AG04450 (cell line): ENCODE data around the gene RFESD. TPM values are rescaled to one million over a fixed set of nuclear protein-coding genes. Genes with fewer than 3 reads are reported as not detected.
"Not testable (repeated sequence)": the region's sequence is repeated elsewhere in the genome, so short reads cannot be mapped to it uniquely, and the experiment has no call there.

ENCODE experiments used
- CTCF ChIA-PET: fragments of 300-600, 350-600 bp; formaldehyde crosslinking; extraction: SDS; loops from one replicate; lab custom pipeline; 2022; ENCODE audit warnings: antibody characterized with exemption, inconsistent platforms; lab: Charles Lee
- POLR2A ChIA-PET: fragments of 350-600 bp; formaldehyde crosslinking; extraction: SDS; loops from one replicate; lab custom pipeline; 2021; ENCODE audit warnings: antibody characterized with exemption, inconsistent platforms; lab: Yijun Ruan, JAX
- DNase-seq: peaks from one replicate; pipeline ENCODE4 v3.0.0-alpha.2; 2011; ENCODE audit warnings: low read depth, low spot score
- H3K27ac ChIP-seq: one replicate; pipeline ENCODE4 v1.5.1; 2012; ENCODE audit warnings: low read depth, low read length, control low read depth
- H3K27me3 ChIP-seq: one replicate; pipeline ENCODE4 v1.6.0; 2012; ENCODE audit warnings: low read length; ENCODE audit not compliant: control insufficient read depth, insufficient read depth
- H3K4me3 ChIP-seq: 2 replicates; pipeline ENCODE4 v1.5.1; 2011; ENCODE audit warnings: mild to moderate bottlenecking, low read depth, low read length, control low read depth
- H3K9me3 ChIP-seq: 2 replicates; pipeline ENCODE4 v1.5.1; 2012; ENCODE audit warnings: low read length; ENCODE audit not compliant: control insufficient read depth, insufficient read depth
- polyA plus RNA-seq: library from polyadenylated mRNA; depleted of rRNA; stranded (reverse); fragments of >200 nt; gene quantifications from 2 replicates; pipeline ENCODE4 v1.2.3, GENCODE V29; 2011
- TF ChIP-seq, protein P1 (sequence below): IDR thresholded peaks from 2 replicates; pipeline ENCODE4 v1.5.1; 2011; ENCODE audit warnings: low read depth, low read length, control low read depth, inconsistent platforms

The RFESD gene
- polyA plus RNA-seq, 1 experiment: 3.8 TPM

- Histone ChIP-seq H3K27ac (no peak overlapping the region), H3K9me3 (no peaks in the 10 kb centered on the region), H3K27me3 (no peaks in the 10 kb centered on the region), H3K4me3 (no peak overlapping the region)
- TF ChIP-seq, protein P1, sequence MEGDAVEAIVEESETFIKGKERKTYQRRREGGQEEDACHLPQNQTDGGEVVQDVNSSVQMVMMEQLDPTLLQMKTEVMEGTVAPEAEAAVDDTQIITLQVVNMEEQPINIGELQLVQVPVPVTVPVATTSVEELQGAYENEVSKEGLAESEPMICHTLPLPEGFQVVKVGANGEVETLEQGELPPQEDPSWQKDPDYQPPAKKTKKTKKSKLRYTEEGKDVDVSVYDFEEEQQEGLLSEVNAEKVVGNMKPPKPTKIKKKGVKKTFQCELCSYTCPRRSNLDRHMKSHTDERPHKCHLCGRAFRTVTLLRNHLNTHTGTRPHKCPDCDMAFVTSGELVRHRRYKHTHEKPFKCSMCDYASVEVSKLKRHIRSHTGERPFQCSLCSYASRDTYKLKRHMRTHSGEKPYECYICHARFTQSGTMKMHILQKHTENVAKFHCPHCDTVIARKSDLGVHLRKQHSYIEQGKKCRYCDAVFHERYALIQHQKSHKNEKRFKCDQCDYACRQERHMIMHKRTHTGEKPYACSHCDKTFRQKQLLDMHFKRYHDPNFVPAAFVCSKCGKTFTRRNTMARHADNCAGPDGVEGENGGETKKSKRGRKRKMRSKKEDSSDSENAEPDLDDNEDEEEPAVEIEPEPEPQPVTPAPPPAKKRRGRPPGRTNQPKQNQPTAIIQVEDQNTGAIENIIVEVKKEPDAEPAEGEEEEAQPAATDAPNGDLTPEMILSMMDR: no peak
- POLR2A ChIA-PET: no interaction called here
- CTCF ChIA-PET: interaction anchor here (0.6 to 2.5 kb wide), 4 partner anchors 15 to 149 kb away, joined by 3 to 14 read pairs (median 4); no protein-coding TSS in a partner anchor
- no peak for DNase-seq
Observed at GRCh38 chr5:95697781-95698681, 51.5 kb downstream of the RFESD start.

DNA sequence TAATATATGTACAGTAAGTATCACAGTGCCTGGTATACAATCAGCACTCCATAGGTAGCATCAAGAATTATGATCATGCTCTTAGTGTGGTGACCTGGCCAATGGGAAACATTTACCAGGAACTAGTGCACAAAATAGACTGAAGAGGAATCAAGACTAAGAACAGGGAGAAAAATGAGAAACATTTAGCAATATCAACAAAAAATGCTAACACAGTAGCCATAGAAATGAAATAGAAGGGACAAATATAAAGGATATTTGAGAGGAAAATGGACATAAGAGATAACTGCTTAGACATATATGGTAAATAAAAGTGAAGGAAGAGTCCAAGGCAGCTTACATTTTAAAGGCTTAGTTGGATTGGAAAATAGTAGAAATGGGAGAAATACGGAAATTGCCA is 52.8 kb downstream of the RFESD start:
- no peak overlapping the region for H3K4me3 ChIP-seq
- H3K9me3 ChIP-seq: no peaks in the 10 kb centered on the region
- ChIA-PET CTCF (interaction anchor here (0.8 to 1.2 kb wide), 2 partner anchors 35 to 150 kb away, joined by 4 to 5 read pairs; no protein-coding TSS in a partner anchor), POLR2A (no interaction called here)
- no peak for DNase-seq
- no peaks in the 10 kb centered on the region for H3K27me3 ChIP-seq
- H3K27ac ChIP-seq: no peak overlapping the region
- TF ChIP-seq, protein P1: no peak

- Histone ChIP-seq H3K27ac (no peak overlapping the region), H3K9me3 (no peaks in the 10 kb centered on the region), H3K27me3 (no peaks in the 10 kb centered on the region), H3K4me3 (no peak overlapping the region)
- ChIA-PET POLR2A (no interaction called here), CTCF (interaction anchor here (0.6 to 1.4 kb wide), 3 partner anchors 37 to 776 kb away, joined by 3 to 7 read pairs (median 3); no protein-coding TSS in a partner anchor)
- TF ChIP-seq, protein P1: no peak
- DNase-seq: no peak
Observed at GRCh38 chr5:95701074-95701473, 54.5 kb downstream of the RFESD start.

GRCh38 chr5:95704150-95704549 is 57.6 kb downstream of the RFESD start:
- DNase-seq: no peak
- Histone ChIP-seq H3K27me3 (no peaks in the 10 kb centered on the region), H3K27ac (no peak overlapping the region), H3K4me3 (no peak overlapping the region), H3K9me3 (no peaks in the 10 kb centered on the region)
- TF ChIP-seq, protein P1: no peak
- ChIA-PET CTCF (no interaction called here), POLR2A (interaction anchor here (0.9 kb wide), 1 partner anchor 27 kb away, joined by 3 read pairs; the partner anchor contains the start of gene RHOBTB3)

DNA sequence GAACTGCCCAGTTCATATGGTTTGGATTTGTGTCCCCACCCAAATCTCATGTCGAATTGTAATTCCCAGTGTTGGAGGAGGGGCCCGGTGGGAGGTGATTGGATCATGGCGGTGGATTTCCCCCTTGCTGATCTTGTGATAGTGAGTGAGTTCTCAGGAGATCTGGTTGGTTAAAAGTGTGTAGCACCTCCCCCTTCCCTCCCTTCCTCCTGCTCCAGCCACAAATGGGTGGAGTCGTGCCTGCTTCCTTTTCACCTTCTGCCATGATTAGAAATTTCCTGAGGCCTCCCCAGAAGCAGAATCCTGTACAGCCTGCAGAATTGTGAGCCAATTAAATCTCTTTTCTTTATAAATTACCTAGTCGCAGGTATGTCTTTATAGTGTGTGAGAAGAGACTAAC is 59.6 kb downstream of the RFESD start:
- DNase-seq, H3K9me3 ChIP-seq, H3K4me3 ChIP-seq, POLR2A ChIA-PET, CTCF ChIA-PET, H3K27me3 ChIP-seq, H3K27ac ChIP-seq: not testable (repeated sequence)
